Progenitor cell of endocrine pancreas (in vitro differentiated cells): ENCODE results near the gene GTF3C1. TPM values are rescaled to one million over a fixed set of nuclear protein-coding genes. Genes with fewer than 3 reads are reported as not detected.

ENCODE experiments used
- DNase-seq: peaks from one replicate; pipeline ENCODE4 v3.0.0; 2021; ENCODE audit warnings: low spot score; ENCODE audit not compliant: unreplicated experiment
- H3K27ac Mint-ChIP-seq: 2 replicates; pipeline ENCODE4 v1.8.0; 2021; ENCODE audit warnings: mild to moderate bottlenecking, moderate library complexity, mixed read lengths
- H3K27me3 Mint-ChIP-seq: 2 replicates; pipeline ENCODE4 v1.8.0; 2021; ENCODE audit warnings: mixed read lengths
- H3K36me3 Mint-ChIP-seq: 2 replicates; pipeline ENCODE4 v1.8.0; 2022; ENCODE audit warnings: mixed read lengths; ENCODE audit not compliant: insufficient read depth
- H3K4me1 Mint-ChIP-seq: 2 replicates; pipeline ENCODE4 v1.8.0; 2021; ENCODE audit warnings: low read depth, mixed read lengths
- H3K4me3 Mint-ChIP-seq: 2 replicates; pipeline ENCODE4 v1.8.0; 2021; ENCODE audit warnings: low read depth, mild to moderate bottlenecking, moderate library complexity, mixed read lengths
- H3K9me3 Mint-ChIP-seq: 2 replicates; pipeline ENCODE4 v1.8.0; 2021; ENCODE audit warnings: low read depth, mixed read lengths
- total RNA-seq: library from RNA; stranded (reverse); gene quantifications from 2 replicates; pipeline ENCODE4 v1.2.1, GENCODE V29; 2021
- TF ChIP-seq, protein P1 (sequence below): fragments of 200-600 bp; sonication (generic); IDR thresholded peaks from one replicate; pipeline ENCODE4 v1.5.0; 2021; ENCODE audit warnings: antibody characterized with exemption, mild to moderate bottlenecking; ENCODE audit not compliant: unreplicated experiment

Gene GTF3C1
- total RNA-seq, 1 donor from 2014 or later: 106 TPM

- Mint-ChIP-seq H3K36me3 (peaks cover 8% of the 10 kb centered on the region), H3K9me3 (no peaks in the 10 kb centered on the region), H3K4me3 (no peak overlapping the region), H3K27ac (no peak overlapping the region), H3K4me1 (peaks cover 10% of the 10 kb centered on the region), H3K27me3 (no peaks in the 10 kb centered on the region)
- TF ChIP-seq, protein P1, sequence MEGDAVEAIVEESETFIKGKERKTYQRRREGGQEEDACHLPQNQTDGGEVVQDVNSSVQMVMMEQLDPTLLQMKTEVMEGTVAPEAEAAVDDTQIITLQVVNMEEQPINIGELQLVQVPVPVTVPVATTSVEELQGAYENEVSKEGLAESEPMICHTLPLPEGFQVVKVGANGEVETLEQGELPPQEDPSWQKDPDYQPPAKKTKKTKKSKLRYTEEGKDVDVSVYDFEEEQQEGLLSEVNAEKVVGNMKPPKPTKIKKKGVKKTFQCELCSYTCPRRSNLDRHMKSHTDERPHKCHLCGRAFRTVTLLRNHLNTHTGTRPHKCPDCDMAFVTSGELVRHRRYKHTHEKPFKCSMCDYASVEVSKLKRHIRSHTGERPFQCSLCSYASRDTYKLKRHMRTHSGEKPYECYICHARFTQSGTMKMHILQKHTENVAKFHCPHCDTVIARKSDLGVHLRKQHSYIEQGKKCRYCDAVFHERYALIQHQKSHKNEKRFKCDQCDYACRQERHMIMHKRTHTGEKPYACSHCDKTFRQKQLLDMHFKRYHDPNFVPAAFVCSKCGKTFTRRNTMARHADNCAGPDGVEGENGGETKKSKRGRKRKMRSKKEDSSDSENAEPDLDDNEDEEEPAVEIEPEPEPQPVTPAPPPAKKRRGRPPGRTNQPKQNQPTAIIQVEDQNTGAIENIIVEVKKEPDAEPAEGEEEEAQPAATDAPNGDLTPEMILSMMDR: no peak
- no peak for DNase-seq
Observed at GRCh38 chr16:27561216-27561615, 11.5 kb upstream of the GTF3C1 start.

DNA sequence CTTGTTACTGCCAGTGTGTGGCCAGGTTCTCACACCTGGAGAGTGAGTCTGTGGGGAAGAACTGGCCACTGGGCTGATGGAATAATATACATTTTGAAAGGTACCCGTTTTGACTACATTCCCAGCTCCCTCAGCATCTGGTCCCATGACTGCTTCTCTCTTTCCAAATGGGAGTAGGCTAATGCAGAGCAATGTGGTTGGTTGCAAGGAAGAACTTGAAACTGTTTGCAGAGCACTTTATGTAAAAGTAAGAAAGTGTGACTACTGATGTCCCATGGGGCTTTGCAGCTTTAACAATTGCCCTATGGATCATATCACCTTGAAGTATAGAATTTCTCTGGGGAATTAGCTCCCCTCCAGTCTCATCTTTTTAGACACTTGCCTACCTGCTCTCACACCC lies 9.2 kb upstream of the GTF3C1 start:
- Mint-ChIP-seq H3K36me3 (peaks cover 8% of the 10 kb centered on the region), H3K27ac (no peak overlapping the region), H3K9me3 (no peaks in the 10 kb centered on the region), H3K4me1 (peaks cover 12% of the 10 kb centered on the region), H3K27me3 (no peaks in the 10 kb centered on the region), H3K4me3 (no peak overlapping the region)
- DNase-seq: no peak
- TF ChIP-seq, protein P1: no peak

- DNase-seq: no peak
- Mint-ChIP-seq H3K27ac (no peak overlapping the region), H3K9me3 (no peaks in the 10 kb centered on the region), H3K27me3 (no peaks in the 10 kb centered on the region), H3K4me3 (no peak overlapping the region), H3K4me1 (peaks cover 12% of the 10 kb centered on the region), H3K36me3 (peaks cover 8% of the 10 kb centered on the region)
- TF ChIP-seq, protein P1: no peak
Observed at GRCh38 chr16:27558434-27558833, 8.7 kb upstream of the GTF3C1 start.

- TF ChIP-seq, protein P1: no peak
- Mint-ChIP-seq H3K27ac (peak overlapping the region; percentile 73), H3K27me3 (no peaks in the 10 kb centered on the region), H3K9me3 (no peaks in the 10 kb centered on the region), H3K36me3 (peaks cover 8% of the 10 kb centered on the region), H3K4me3 (no peak overlapping the region), H3K4me1 (peaks cover 9% of the 10 kb centered on the region)
- no peak for DNase-seq
Observed at GRCh38 chr16:27556471-27556870, 6.8 kb upstream of the GTF3C1 start.

GRCh38 chr16:27551036-27551435 lies 1.3 kb upstream of the GTF3C1 start:
- H3K4me3 Mint-ChIP-seq: peak overlapping the region; percentile 99
- no peaks in the 10 kb centered on the region for H3K27me3 Mint-ChIP-seq
- peaks cover 25% of the 10 kb centered on the region for H3K4me1 Mint-ChIP-seq
- TF ChIP-seq, protein P1: no peak
- H3K9me3 Mint-ChIP-seq: no peaks in the 10 kb centered on the region
- peaks cover 5% of the 10 kb centered on the region for H3K36me3 Mint-ChIP-seq
- DNase-seq: no peak
- H3K27ac Mint-ChIP-seq: no peak overlapping the region
